Choroid plexus epithelial cell (primary cell): ENCODE results near the gene RGS12.

Experiments
- DNase-seq: peaks from one replicate; pipeline ENCODE4 v3.0.0-alpha.2; 2010; ENCODE audit warnings: low read depth
- H3K4me3 ChIP-seq: 2 replicates; pipeline ENCODE4 v1.5.1; 2011; ENCODE audit warnings: low read depth, mild to moderate bottlenecking, control low read depth, low read length, moderate library complexity
- CTCF ChIP-seq: conservative IDR thresholded peaks from 2 replicates; pipeline ENCODE4 v1.5.1; 2011; ENCODE audit warnings: low read depth, mild to moderate bottlenecking, control low read depth, inconsistent platforms, low read length, moderate library complexity

The RGS12 gene

GRCh38 chr4:3290889-3291321, 1.9 kb upstream of the RGS12 start:
- H3K4me3 ChIP-seq: no peak overlapping the region
- TF ChIP-seq CTCF: no peak
- no peak for DNase-seq

- no peak for TF ChIP-seq CTCF
- DNase-seq: no peak
- peak overlapping the region; percentile 81 for H3K4me3 ChIP-seq
Observed at GRCh38 chr4:3291411-3291968, 1.3 kb upstream of the RGS12 start.

GRCh38 chr4:3291969-3292570, 751 bp upstream of the RGS12 start:
- peak overlapping the region; percentile 81 for H3K4me3 ChIP-seq
- peak; percentile 16 for DNase-seq

GRCh38 chr4:3293401-3294391, 875 bp downstream of the RGS12 start:
- peak; percentile 11 for DNase-seq
- peak overlapping the region; percentile 63 for H3K4me3 ChIP-seq
- no peak for TF ChIP-seq CTCF

More at GRCh38 chr4:3291969-3292570, 751 bp upstream of the RGS12 start:
- TF ChIP-seq CTCF: no peak

- H3K4me3 ChIP-seq: no peak overlapping the region
- no peak for DNase-seq
- TF ChIP-seq CTCF: no peak
Observed at GRCh38 chr4:3294401-3295241, 1.8 kb downstream of the RGS12 start.

- no peak overlapping the region for H3K4me3 ChIP-seq
- DNase-seq: no peak
- TF ChIP-seq CTCF: no peak
Observed at GRCh38 chr4:3295837-3296624, 3.2 kb downstream of the RGS12 start.
